ENCODE results near the gene ADCY1.

Gene ADCY1

DNA sequence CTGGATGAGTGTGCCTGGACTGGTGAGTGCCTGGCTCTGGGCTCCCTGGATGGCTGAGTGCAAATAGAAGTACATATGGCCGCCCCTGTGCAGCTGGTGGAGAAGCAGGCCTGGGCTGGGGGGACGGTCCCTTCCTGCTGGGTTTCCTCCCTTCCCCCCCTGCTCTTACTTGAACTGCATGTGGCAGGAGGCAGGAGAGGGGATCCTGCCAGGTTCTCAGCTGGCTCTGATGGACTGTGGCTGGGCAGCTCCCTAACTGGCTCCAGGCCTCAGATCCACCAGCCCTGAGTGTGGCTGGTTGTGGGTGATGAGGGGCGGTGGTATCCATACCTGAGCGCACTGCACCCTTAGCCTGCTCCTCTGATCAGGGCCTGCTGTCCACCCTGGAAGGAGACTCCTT, 26.9 kb downstream of the ADCY1 start:
- in situ Hi-C loops (cut with HindIII; ENCODE audit: low pct_unique_long_range_greater_than_20kb, low sequenced_read_pairs) = no loop called here
- TF ChIP-seq JUND (IDR thresholded peaks at IDR 0.05; ENCODE audit: low read depth) = no peak

DNA sequence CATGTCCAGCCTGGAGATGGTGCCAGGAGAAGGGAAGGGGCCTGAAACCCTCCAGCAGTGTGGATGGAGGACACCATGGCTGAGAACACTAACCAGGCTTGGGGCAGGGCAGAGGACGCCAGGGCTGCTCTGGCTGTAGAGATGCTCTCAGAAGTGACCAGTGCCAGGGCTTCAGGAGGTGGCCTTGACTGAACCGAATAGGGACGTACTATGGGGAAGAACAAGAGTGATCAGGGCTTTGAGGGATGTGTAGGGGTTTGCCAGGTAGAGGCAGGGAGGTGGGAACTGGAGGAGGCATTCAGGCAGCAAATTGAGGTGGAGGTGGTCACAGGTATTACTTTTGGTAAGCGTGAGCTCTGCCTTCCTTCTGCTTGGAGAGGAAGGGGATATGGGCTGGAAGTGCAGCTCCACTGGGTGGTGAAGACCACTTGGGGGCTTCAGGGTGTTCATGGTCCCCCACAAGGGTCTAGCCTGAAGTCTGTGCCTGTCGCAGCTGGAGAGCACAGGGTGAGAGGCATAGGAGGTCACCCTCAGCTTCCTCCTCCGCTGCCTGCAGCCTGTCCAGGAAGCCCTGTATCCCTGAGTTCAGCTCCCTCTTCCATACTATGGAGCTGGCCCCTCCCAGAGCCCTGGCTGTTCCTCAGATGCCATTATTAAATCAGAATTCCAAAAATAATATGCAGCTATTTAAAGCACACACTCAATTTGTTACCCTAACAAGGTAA, 27.8 kb downstream of the ADCY1 start:
- in situ Hi-C loops (cut with HindIII; ENCODE audit: low pct_unique_long_range_greater_than_20kb, low sequenced_read_pairs) = no loop called here
- DNase-seq (ENCODE audit: low read depth in 1 of 2, low spot score in 1 of 2) = no peak
- no peak for TF ChIP-seq JUND (IDR thresholded peaks at IDR 0.05; ENCODE audit: low read depth)

More for the DNA sequence above, 26.9 kb downstream of the ADCY1 start:
- no peak for DNase-seq (ENCODE audit: low read depth in 1 of 2, low spot score in 1 of 2)

GRCh38 chr7:45606050-45606449, 31.9 kb downstream of the ADCY1 start:
- no peak for DNase-seq (ENCODE audit: low read depth in 1 of 2, low spot score in 1 of 2)
- no peak for TF ChIP-seq JUND (IDR thresholded peaks at IDR 0.05; ENCODE audit: low read depth)
- in situ Hi-C loops (cut with HindIII; ENCODE audit: low pct_unique_long_range_greater_than_20kb, low sequenced_read_pairs) = no loop called here

DNA sequence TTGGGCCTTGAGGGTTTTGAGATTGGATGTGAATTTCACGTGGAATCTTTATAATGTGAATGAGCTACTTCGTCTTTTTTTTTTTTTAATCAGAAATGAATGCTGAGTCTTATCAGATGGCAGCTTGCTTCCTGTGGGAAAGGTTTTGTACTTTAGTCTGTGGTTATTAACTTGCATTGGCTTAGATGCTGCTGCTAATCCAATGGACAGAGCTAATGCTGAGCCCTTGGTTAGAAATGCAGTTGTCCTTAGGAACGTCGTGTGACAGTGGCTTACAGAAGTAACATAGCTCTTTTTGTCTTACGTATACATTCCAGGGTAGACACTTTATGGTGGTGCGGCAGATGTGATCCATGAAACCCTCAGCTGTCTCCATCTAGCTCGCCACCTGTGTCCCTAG, 32.8 kb downstream of the ADCY1 start:
- no peak for DNase-seq (ENCODE audit: low read depth in 1 of 2, low spot score in 1 of 2)
- TF ChIP-seq JUND (IDR thresholded peaks at IDR 0.05; ENCODE audit: low read depth) = no peak
- in situ Hi-C loops (cut with HindIII; ENCODE audit: low pct_unique_long_range_greater_than_20kb, low sequenced_read_pairs) = no loop called here

GRCh38 chr7:45609180-45609579, 35.0 kb downstream of the ADCY1 start:
- TF ChIP-seq JUND (IDR thresholded peaks at IDR 0.05; ENCODE audit: low read depth) = no peak
- no peak for DNase-seq (ENCODE audit: low read depth in 1 of 2, low spot score in 1 of 2)
- in situ Hi-C loops (cut with HindIII; ENCODE audit: low pct_unique_long_range_greater_than_20kb, low sequenced_read_pairs) = no loop called here

- in situ Hi-C loops (cut with HindIII; ENCODE audit: low pct_unique_long_range_greater_than_20kb, low sequenced_read_pairs) = no loop called here
- no peak for DNase-seq (ENCODE audit: low read depth in 1 of 2, low spot score in 1 of 2)
- TF ChIP-seq JUND (IDR thresholded peaks at IDR 0.05; ENCODE audit: low read depth) = no peak
Observed at GRCh38 chr7:45610019-45610418, 35.9 kb downstream of the ADCY1 start.

DNA sequence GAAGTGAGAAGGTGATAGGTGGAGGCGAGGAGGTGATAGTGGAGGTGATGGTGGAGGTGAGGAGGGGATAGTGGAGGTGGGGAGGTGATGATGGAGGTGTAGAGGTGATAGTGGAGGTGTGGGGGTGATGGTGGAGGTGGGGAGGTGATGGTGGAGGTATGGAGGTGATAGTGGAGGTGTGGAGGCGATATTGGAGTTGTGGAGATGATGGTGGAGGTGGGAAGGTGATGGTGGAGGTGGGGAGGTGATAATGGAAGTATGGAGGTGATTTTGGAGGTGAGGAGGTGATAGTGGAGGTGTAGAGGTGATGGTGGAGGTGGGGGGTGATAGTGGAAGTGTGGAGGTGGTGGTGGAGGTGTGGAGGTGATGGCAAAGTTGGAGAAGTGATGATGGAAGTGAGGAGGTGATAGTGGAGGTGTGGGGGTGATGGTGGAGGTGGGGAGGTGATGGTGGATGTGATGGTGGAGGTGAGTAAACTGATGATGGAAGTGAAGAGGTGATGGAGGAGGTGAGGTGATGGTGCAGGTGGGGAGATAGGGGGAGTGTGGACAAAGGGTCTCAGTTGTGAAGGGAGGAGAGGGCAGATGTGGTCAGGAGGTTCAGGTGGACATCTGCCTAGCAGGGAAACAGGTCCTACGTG, 36.6 kb downstream of the ADCY1 start:
- in situ Hi-C loops (cut with HindIII; ENCODE audit: low pct_unique_long_range_greater_than_20kb, low sequenced_read_pairs) = no loop called here

DNA sequence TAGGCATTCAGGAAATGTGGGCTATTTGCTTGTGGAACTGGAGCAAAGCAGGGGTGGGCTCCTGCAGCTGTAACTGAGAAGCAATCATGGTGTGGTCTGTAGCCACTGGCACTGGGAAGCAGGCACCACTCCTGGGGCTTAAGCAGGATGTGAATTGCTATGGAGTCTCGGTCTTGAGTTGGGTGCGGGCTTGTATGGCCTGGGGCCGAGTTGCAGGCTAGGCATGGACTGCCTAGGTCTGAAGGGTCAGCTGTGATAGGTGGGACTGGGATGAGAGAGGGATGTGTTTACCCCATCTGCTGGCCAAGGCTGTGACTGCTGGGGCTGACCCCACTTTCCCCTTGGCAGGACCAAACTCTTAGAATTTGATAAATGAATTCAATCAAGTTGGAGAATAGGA, 43.0 kb downstream of the ADCY1 start:
- in situ Hi-C loops (cut with HindIII; ENCODE audit: low pct_unique_long_range_greater_than_20kb, low sequenced_read_pairs) = no loop called here
- TF ChIP-seq JUND (IDR thresholded peaks at IDR 0.05; ENCODE audit: low read depth) = no peak
- DNase-seq (ENCODE audit: low read depth in 1 of 2, low spot score in 1 of 2) = no peak

More for the DNA sequence above, 36.6 kb downstream of the ADCY1 start:
- no peak for DNase-seq (ENCODE audit: low read depth in 1 of 2, low spot score in 1 of 2)
- no peak for TF ChIP-seq JUND (IDR thresholded peaks at IDR 0.05; ENCODE audit: low read depth)

- no peak for DNase-seq (ENCODE audit: low read depth in 1 of 2, low spot score in 1 of 2)
- no peak for TF ChIP-seq JUND (IDR thresholded peaks at IDR 0.05; ENCODE audit: low read depth)
- in situ Hi-C loops (cut with HindIII; ENCODE audit: low pct_unique_long_range_greater_than_20kb, low sequenced_read_pairs) = no loop called here
Observed at GRCh38 chr7:45622058-45622457, 47.9 kb downstream of the ADCY1 start.

DNA sequence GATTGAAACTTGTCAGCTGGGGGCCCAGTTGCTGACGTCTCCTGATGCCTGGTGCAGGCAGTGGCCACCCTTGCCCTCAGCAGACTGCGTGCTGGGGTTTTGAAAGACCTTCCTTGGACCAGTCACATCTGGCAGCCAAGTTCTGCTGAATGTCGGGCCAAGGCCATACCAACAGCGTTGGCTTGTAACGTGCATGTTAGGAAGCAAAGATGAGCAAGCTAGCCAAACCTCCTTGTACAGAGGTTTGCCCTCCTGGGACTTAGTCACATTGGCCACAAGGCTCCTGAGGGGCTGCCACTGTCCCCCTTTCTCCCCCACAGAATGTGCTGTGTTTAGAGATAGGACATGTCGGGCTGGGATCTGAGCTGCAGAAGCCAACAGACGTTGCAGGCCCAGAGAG, 49.0 kb downstream of the ADCY1 start:
- no peak for TF ChIP-seq JUND (IDR thresholded peaks at IDR 0.05; ENCODE audit: low read depth)
- no peak for DNase-seq (ENCODE audit: low read depth in 1 of 2, low spot score in 1 of 2)
- in situ Hi-C loops (cut with HindIII; ENCODE audit: low pct_unique_long_range_greater_than_20kb, low sequenced_read_pairs) = no loop called here

DNA sequence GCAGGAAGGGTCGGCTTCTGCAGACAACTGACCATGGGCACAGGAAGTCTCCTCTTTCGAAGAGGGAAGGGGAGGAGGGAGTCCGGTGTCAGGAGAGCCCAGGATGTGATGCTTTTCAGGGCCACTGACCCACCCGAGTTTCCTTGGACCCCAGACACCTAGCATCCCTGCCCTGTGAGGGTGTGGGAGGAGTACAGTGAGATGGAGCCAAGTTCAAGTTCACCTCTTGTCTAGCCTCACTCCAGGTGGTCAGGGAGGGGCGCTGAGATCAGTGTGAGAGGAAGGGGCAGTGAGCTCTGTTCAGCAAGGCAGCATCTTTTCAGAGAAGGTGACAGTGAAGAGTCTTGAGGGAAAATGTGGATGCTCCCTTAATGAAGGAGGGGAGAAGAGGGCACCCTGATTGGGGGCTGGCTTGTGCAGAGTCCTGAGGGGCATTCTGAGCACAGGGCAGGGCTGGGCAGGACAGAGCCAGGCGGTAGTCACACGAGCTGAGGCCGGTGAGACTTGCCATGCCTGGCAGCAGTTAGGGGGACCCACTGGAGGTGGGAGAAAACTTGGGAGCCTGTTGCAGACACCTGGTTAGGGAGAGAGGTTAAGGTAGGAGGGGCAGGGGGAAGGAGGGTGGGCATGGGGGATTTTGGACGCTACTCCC, 49.7 kb downstream of the ADCY1 start:
- no peak for DNase-seq (ENCODE audit: low read depth in 1 of 2, low spot score in 1 of 2)
- in situ Hi-C loops (cut with HindIII; ENCODE audit: low pct_unique_long_range_greater_than_20kb, low sequenced_read_pairs) = no loop called here
- no peak for TF ChIP-seq JUND (IDR thresholded peaks at IDR 0.05; ENCODE audit: low read depth)

GRCh38 chr7:45624392-45624760, 50.2 kb downstream of the ADCY1 start:
- in situ Hi-C loops (cut with HindIII; ENCODE audit: low pct_unique_long_range_greater_than_20kb, low sequenced_read_pairs) = no loop called here
- no peak for TF ChIP-seq JUND (IDR thresholded peaks at IDR 0.05; ENCODE audit: low read depth)
- DNase-seq (ENCODE audit: low read depth in 1 of 2, low spot score in 1 of 2) = no peak

DNA sequence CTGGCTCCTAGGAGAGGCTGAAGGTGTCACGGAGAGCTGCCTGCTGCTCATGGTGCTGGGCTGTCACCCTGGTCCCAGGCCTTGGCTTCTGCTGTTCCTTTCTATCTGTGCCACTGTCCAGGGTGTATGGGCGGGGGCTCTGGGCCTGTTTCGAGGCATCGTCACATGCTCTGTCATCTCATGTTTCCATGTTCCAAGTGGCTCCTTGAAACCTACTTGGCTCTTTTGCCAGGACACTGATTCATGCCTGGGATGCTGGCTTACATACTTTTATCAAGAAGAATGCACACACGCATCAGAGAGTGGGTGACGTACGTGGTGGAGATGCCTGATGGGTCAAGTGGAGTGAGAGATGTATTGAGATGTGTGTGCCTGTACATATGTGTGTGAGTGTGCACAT, 50.9 kb downstream of the ADCY1 start:
- no peak for TF ChIP-seq JUND (IDR thresholded peaks at IDR 0.05; ENCODE audit: low read depth)
- DNase-seq (ENCODE audit: low read depth in 1 of 2, low spot score in 1 of 2) = no peak
- in situ Hi-C loops (cut with HindIII; ENCODE audit: low pct_unique_long_range_greater_than_20kb, low sequenced_read_pairs) = no loop called here
